Measurements from ENCODE around the gene KLHL15.

Gene KLHL15

DNA sequence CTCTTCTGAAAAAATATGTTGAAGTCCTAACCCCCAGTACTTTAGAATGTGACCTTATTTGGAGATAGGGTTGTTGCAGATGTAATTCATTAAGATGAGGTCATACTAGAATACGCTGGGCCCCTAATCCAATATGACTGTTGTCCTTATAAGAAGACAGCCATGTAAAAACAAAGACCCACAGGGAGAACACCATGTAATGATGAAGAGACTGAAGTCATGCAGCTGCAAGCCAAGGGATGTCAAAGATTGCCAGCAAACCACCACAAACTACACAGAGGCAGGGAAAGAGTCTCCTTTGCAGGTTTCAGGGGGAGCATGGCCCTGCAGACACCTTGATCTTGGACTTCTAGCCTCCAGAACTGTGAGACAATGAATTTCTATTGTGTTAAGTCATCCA, 81.8 kb downstream of the KLHL15 start:
- no peak for DNase-seq

DNA sequence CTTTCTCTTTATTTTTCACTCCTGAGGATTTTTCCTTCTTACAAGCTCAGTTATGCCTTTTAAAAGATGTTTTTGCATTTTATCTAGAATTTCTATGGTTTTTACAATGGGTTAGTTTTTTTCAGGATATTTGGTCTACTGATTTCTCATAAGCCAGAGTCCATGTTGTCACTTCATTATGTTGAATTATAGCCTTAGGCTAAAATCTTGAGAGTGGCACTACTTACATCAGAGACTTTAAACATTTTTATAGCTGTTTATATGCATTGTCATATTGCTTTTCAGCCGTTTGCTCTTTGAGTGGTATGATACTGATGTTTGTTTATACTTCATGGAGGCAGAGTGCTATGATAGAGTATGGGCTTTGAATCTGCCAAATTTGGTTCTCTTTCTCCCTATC, 82.8 kb downstream of the KLHL15 start:
- DNase-seq: no peak

DNA sequence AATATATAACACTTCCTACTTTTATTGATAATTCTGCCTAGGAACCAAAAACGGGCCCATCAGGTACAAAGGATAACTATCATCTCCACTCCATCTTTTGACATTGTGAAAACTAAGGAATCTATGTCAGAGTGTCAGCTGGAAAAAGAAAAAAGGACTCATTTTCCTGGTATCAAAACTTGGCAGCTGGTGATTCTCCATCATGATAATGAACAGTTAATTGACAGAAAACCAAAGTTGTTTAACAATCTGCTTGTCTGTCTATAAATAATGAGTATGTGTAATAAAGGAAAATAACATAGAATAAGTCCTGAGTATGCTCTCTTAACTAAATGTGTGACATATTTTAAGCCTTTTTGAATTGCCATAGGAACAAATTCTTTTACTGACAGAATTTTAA, 87.8 kb downstream of the KLHL15 start:
- DNase-seq: no peak

DNA sequence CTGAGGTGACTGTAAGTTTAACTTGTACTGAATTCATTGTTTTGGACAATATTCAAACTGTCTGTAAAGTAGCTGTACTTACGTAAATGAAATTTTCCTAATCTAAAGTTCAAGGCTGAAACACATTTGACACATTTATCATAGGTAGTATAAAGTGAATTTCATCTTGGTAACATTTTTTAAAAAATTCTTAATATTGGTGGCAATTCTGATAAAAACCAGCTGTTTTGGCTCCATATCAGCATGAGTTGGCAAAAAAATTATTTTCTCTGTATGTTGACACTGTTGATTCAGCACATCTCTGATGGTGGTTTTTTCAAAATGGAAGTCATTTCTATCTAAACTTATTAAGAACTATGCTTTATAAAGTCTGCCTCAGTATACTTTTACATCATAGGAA, 88.3 kb downstream of the KLHL15 start:
- no peak for DNase-seq

DNA sequence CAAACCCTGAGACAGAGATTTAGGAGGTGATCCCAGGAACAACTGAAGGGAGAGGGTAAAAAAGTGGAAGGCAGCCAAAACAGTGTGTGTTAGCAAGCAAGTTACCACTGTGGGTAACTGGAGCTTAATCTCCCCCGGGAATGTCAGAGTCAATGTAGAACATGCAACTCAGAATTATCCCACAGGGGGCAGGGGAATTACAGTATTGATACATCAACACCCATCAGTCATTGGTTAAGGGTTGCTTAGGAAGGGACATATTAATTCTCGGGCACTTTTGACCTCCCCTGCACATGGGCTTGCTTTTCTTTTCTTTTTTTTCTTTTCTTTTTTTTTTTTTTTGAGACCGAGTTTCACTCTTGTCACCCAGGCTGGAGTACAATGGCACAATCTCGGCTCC, 89.9 kb downstream of the KLHL15 start:
- no peak for DNase-seq

DNA sequence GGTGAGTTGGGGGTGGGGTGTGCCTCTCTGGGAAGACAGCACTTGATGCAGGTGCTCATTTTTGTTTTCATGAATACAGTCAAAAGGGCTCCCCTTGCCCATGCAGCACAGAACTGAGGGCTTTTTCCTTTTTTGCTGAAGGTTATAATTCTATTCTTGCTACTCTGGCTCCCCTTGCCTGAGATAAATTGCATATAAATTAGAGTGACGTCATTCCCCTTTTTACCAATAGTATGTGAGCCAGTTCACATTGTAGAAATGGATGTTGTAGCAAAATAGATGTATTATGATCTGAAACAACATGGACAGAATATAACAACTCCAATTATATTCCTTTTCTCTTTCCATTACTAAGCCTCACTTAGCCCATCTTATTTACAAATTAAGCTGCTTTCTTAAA, 90.8 kb downstream of the KLHL15 start:
- peak; percentile 45 for DNase-seq

DNA sequence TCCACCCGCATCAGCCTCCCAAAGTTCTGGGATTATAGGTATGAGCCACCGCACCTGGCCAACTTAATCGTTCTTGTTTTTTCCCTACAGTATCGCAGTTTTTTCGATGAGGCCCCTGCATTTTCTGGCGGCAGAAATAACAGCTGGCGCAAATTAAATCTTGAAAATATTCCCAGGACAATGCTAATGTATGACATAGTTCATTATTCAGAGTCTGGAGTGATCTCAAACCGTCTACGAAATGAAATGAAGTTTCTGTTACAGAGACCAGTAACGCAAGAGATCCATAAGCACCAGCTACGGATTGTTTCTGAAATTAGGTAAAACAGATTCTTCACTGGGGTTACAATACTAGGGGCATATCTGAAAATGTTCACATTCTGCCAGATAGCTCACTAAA, 91.9 kb downstream of the KLHL15 start:
- no peak for DNase-seq
